NCI-H187 (cell line): ENCODE results near the gene NAA20.

Source experiments
- DNase-seq, 2 experiments: peaks; one replicate each; lab custom pipeline; 2025; lab: John Stamatoyannopoulos, UW

NAA20 gene

GRCh38 chr20:20019123-20019522 lies 2.0 kb downstream of the NAA20 start:
- no peak for DNase-seq

DNA sequence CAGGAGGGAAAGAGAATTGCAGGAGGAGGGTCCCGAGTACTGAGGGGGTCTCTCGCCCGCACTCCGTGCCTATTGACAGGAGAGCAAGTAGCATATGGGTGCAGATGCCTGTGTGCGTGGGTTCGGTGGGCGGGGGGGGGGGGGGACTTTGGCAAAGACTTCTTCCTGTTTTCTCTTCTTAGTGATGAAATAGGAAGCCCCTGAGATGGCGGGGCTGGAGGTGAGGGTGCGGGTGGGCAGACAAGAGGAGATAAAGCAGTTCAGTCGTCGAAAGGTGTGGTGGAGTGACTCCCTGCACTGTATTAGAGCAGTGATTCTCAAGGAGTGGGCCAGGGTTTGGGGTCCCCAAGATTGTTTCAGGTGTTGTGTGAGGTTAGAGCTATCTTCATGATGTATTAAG lies 3.7 kb downstream of the NAA20 start:
- DNase-seq = no peak

GRCh38 chr20:20021835-20022234 lies 4.7 kb downstream of the NAA20 start:
- no peak for DNase-seq

GRCh38 chr20:20022498-20022897 lies 5.3 kb downstream of the NAA20 start:
- DNase-seq = no peak

- no peak for DNase-seq
These were observed 6.2 kb downstream of the NAA20 start for GRCh38 chr20:20023395-20023794.

- DNase-seq = no peak
These were observed 7.8 kb downstream of the NAA20 start for GRCh38 chr20:20024942-20025341.

- no peak for DNase-seq
These were observed 10.1 kb downstream of the NAA20 start for GRCh38 chr20:20027284-20027683.

DNA sequence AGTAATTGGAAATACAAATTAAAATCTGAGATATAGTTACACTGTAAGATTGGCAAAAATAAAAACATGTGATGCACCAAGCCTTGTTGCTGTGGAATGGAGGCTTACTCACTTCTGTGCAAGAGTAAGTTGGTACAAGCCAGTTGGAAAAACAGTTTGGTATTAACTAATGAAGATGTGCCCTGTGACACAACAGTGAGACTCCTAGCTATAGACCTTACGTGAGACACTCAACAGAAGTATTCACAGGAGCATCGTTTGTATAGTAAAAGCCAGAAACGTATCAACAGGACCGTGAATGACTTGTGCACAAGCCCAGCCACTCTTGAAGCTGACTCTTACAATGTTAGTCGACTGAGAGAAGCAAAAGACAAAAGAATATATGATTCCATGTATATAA lies 14.6 kb downstream of the NAA20 start:
- DNase-seq = no peak

DNA sequence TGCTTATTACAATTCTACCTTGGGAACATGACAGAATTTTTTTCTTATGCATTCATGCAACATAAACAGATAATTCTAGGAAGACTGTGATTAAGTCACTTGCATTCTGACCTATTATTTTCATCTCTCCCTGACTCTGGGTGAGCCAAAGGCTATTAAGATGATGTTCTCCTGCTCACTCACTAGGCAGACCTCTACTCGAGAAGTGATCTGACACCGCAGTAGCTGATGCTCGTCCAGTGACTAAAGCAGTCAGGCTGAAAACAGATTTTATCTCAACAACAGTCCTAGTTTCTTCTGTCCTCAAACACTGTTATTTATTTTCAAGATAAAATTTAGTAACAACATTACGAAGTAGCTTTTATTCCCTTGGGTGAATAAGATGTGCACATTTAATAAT lies 17.3 kb downstream of the NAA20 start:
- DNase-seq = no peak

- DNase-seq = no peak
These were observed 19.6 kb downstream of the NAA20 start for GRCh38 chr20:20036756-20037155.

DNA sequence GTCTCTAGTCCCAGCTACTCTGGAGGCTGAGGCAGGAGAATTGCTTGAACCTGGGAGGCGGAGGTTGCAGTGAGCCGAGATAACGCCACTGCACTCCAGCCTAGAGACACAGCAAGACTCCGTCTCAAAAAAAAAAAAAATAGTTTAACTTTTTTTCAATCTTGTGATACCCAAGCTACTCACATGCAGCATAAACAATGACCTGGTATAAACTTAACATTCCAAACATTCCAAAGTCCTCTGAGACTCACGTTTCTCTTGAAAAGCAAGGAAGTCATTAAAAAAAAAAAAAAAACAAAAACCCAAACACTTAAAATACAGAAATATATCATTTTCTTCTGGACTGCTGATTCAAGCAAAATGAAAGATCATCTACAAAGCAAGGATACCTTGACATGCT lies 20.8 kb downstream of the NAA20 start:
- DNase-seq = no peak

- DNase-seq = no peak
These were observed 21.4 kb downstream of the NAA20 start for GRCh38 chr20:20038586-20038985.

GRCh38 chr20:20039752-20040387 lies 22.7 kb downstream of the NAA20 start:
- no peak for DNase-seq

DNA sequence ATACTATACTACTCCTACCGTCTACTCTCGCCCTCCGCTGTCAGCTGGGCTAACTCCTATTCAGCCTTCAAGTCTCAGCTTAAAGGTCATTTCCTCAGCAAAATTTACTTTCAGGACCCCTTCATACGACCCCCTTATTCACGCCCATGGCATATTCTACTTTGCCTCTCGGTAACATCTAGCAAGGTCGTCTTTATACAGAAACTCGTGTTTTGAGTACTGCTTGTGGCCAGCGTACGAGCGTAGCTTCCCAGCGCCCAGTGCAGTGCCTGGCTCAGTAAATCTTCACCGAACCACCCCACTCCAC lies 34.6 kb downstream of the NAA20 start:
- DNase-seq = no peak

GRCh38 chr20:20052074-20052970 lies 35.2 kb downstream of the NAA20 start, which contains the start of the genes CFAP61 and CRNKL1:
CFAP61 (plus strand) TSS chr20:20052532; CDS start chr20:20056654, 4,122 bp downstream.
CRNKL1 (minus strand) TSS chr20:20052466; CDS start chr20:20052342, 124 bp downstream.
- peak; percentile 81 to 85 for DNase-seq

DNA sequence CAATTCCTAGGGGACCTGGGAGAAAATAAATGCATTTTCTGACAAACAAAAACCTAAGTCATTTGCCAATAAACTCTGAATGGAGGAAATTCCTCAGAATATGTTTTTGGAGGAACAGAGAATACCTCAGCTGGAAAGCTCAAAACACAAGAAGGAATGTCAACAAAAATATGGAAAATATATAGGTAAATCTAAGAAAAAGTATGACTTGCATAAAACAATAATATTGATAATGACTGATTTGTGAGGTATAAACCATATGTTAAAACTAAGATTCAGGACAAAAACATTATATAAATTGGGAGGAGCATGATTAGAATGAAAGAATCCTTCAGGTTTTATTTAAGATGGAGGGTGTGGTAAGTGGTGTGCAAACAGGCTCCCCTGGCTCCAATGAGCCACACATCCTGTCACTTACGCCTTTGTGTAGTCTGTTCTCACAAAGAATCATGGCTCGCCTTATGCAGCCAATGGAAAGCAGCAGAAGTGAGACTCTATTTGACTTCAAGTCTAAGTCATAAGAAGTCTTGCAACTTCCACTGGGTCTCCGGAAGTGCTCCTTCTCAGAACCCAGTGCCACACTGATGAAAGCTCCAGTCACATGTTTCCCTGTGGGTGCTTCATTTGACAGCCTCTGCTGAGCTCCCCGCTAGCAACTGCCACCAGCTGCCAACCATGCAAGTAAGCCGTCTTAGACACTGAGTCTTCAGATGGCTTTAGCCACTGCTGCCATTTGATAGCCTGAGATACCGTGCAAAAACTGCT lies 43.3 kb downstream of the NAA20 start:
- DNase-seq = no peak

DNA sequence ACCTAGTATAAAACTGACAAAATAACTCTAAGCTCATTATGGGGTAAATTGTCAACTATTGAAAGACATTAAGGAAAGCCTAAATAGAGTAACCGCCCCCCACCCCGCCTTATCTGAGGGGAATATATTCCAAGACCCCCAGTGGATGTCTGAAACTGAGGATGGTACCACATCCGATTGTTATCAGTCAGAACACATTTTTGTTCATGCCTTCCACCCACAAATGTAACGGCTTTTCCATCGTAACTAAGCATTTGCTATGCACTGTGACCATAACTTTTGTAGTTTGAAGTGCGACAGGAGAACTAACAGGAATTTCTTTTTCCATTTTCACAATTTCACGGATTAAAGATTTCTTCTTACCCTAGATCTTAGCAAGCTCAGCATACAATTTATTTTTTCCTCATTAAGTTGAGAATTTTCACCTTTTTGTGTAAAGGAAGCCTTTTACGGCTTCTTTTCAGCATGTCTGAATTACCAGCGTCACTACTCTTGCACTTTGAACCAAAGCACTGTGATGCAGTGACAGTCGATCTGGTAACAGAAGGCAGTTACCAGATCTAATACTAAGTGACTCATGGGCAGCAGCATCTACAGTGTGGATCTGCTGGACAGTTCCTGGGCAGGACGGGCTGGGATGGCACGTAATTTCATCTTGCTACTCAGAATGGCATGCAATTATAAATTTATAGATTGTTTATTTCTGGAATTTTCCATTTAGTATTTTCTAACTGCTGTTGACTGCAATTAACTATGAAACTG lies 47.0 kb downstream of the NAA20 start:
- no peak for DNase-seq

GRCh38 chr20:20065361-20065760 lies 48.2 kb downstream of the NAA20 start:
- DNase-seq = no peak

DNA sequence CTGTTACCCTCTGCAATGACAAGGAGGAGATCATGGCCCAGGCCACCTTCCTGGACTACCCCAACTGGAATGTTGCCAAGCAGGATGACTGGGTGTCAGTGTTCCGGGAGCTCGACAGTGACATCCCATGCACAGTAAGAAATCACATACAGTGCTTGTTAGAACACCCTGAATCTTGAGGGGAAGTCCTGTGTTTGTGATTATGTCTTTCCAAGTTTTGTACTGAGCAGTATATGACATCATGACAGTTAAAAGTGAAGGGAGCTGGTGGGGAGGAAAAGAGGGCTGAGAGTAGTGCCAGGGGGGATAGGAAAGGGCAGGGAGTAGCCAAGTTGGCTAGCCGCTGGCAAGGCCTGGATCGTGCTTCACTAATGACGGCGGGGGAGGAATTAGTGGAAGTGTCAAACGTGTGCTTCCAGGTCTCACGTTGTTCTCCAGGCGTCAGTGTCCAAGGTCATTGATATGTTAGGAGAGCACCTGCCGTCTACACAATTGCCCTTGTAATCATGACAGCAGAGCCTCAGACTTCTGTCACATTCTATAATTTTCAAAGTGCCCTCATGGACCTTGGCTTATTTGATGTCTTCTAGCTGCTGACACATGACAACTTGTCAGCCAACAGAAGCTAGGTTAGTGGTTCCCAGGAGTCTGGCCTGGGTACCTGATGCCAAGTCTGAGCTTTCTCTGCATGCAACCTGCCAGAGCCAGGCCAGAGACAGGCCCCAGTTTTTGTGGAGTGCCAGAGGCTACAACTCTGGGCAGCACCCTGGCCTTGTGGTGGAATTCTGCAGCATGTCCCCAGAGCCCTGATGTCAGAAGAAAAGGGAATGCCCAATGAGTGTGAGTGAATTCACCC lies 53.9 kb downstream of the NAA20 start:
- DNase-seq = no peak

GRCh38 chr20:20073801-20074371 lies 56.7 kb downstream of the NAA20 start:
- peak in 1 of 2 experiments; percentile 19 for DNase-seq

DNA sequence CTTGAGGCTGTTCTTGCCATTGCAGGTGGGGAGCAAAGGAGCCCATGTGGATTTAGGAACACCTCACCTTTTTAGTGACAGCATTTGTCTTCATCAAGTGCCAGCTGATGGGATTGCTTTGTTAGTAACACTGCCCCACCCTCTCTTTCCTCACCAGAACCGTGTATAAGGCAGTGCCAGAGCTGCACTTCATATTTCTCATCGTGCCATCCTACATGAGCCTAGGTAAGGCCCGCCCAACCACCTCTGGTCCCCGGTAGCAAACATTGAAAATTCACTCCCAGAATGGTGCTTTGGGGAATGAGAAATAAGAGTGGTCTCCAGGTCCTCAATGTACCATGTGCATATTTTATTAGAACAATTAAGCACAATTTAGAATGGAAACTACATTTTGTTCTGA lies 57.9 kb downstream of the NAA20 start:
- DNase-seq = no peak
